ENCODE results near the gene LHFPL3. TPM values are rescaled to one million over a fixed set of nuclear protein-coding genes. Genes with fewer than 3 reads are reported as not detected.

LHFPL3 gene
- total RNA-seq, 1 experiment from 2014 or later: not detected

DNA sequence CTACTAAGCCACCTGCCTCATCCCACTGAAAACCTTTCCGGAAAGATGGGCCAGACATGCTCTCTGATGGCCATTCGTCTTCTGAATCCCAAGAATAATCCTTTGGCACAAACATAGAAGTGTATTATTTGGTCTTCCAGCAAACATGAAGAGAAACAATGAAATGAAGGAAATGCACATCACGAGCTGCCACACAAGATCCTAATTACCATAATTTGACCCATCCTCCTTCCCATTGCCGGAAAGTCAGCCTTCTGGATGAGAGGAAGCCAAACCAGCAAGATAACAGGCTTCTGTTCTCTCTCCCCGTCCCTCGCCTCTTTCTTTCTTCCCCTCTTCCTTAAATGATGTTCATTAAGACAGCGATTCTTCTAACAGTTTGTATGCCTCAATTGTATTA, 466.7 kb downstream of the LHFPL3 start:
- Histone ChIP-seq H2BK12ac (ENCODE audit: insufficient read length, low read depth, low read length) (no peak overlapping the region), H3K27ac (ENCODE audit: insufficient read length, low read depth, low read length) (no peak overlapping the region), H2AFZ (ENCODE audit: low read length) (no peak overlapping the region), H4K20me1 (ENCODE audit: control insufficient read depth, insufficient read depth, insufficient read length) (no peaks in the 10 kb centered on the region), H2BK20ac (ENCODE audit: low read depth, low read length, poor library complexity, severe bottlenecking) (no peak overlapping the region), H3K4ac (ENCODE audit: low read depth, low read length) (no peak overlapping the region), H2AK5ac (ENCODE audit: insufficient read length, low read length) (no peak overlapping the region), H3K79me1 (ENCODE audit: insufficient read depth, low read depth, low read length, poor library complexity, severe bottlenecking) (no peaks in the 10 kb centered on the region), H3K27me3 (ENCODE audit: insufficient read depth, low read length) (no peaks in the 10 kb centered on the region), H3K79me2 (ENCODE audit: insufficient read depth, low read length) (no peaks in the 10 kb centered on the region), H3K23ac (ENCODE audit: insufficient read length, low read depth, low read length) (no peak overlapping the region), H2BK15ac (ENCODE audit: low read depth, low read length) (no peak overlapping the region), H3K18ac (ENCODE audit: insufficient read length, low read depth, low read length) (no peak overlapping the region), H3K9me3 (ENCODE audit: control insufficient read depth, low read depth, low read length) (no peaks in the 10 kb centered on the region), H3T11ph (ENCODE audit: low read length) (no peak overlapping the region), H3K9ac (ENCODE audit: extremely low read depth, insufficient read length, low read length) (no peak overlapping the region), H3K4me2 (ENCODE audit: insufficient read depth, insufficient read length, low read length) (no peak overlapping the region), H3K4me1 (ENCODE audit: insufficient read depth, low read length) (no peaks in the 10 kb centered on the region), H4K5ac (ENCODE audit: insufficient read length, low read depth, low read length) (no peak overlapping the region), H3K14ac (ENCODE audit: insufficient read depth, low read length) (no peak overlapping the region), H2BK5ac (ENCODE audit: insufficient read length, low read length) (no peak overlapping the region), H3K23me2 (ENCODE audit: insufficient read length, low read depth, low read length, poor library complexity, severe bottlenecking) (no peaks in the 10 kb centered on the region), H4K91ac (ENCODE audit: insufficient read length, low read depth, low read length) (no peak overlapping the region), H2BK120ac (ENCODE audit: low read depth, low read length, poor library complexity, severe bottlenecking) (no peak overlapping the region), H3K56ac (ENCODE audit: insufficient read length, low read depth, low read length) (no peak overlapping the region), H4K8ac (replicated peaks; ENCODE audit: insufficient read length, low read depth, low read length) (no peak overlapping the region)
- no peak overlapping the region; a peak in 1 of 7 replicates for H3K27ac Mint-ChIP-seq
- H3K4me3 Mint-ChIP-seq: no peak overlapping the region
- TF ChIP-seq, protein P1, sequence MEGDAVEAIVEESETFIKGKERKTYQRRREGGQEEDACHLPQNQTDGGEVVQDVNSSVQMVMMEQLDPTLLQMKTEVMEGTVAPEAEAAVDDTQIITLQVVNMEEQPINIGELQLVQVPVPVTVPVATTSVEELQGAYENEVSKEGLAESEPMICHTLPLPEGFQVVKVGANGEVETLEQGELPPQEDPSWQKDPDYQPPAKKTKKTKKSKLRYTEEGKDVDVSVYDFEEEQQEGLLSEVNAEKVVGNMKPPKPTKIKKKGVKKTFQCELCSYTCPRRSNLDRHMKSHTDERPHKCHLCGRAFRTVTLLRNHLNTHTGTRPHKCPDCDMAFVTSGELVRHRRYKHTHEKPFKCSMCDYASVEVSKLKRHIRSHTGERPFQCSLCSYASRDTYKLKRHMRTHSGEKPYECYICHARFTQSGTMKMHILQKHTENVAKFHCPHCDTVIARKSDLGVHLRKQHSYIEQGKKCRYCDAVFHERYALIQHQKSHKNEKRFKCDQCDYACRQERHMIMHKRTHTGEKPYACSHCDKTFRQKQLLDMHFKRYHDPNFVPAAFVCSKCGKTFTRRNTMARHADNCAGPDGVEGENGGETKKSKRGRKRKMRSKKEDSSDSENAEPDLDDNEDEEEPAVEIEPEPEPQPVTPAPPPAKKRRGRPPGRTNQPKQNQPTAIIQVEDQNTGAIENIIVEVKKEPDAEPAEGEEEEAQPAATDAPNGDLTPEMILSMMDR (conservative IDR thresholded peaks at IDR 0.05): no peak
- H3K9me3 Mint-ChIP-seq: no peaks in the 10 kb centered on the region
- H3K4me1 Mint-ChIP-seq: peaks cover 6 to 8% of the 10 kb centered on the region in 2 experiments
- no CpG with 5 or more reads among the region's 7 CpGs for WGBS (ENCODE audit: extremely low coverage, insufficient read length, low lambda C conversion rate)
- DNase-seq: no peak
- peaks cover 6% of the 10 kb centered on the region for H3K27me3 Mint-ChIP-seq (ENCODE audit: low read depth)
- no peaks in the 10 kb centered on the region for H3K36me3 Mint-ChIP-seq (ENCODE audit: insufficient read depth in 1 of 3, low read depth in 3 of 3)
